GM19452 (cell line): ENCODE measurements around the gene SYVN1.
A peak's percentile ranks its signal among the peaks of the same experiment; 100 is the strongest.
"Not testable (repeated sequence)": the region's sequence is repeated elsewhere in the genome, so short reads cannot be mapped to it uniquely, and the experiment has no call there.

Source experiments
- ATAC-seq: cut with Tn5 transposase; IDR thresholded peaks from one replicate; pipeline ENCODE4 v1.9.1; 2021; ENCODE audit not compliant: unreplicated experiment

Gene SYVN1

GRCh38 chr11:65134240-65134951 is at the start of gene SYVN1:
Gene SYVN1 (minus strand): TSS chr11:65134519. CDS start chr11:65133601, 918 bp downstream.
- peak; percentile 50 for ATAC-seq

- no peak for ATAC-seq
Measured at GRCh38 chr11:65183201-65183891, 49.0 kb upstream of the SYVN1 start.

- ATAC-seq, result no peak
Measured at GRCh38 chr11:65182258-65183170, 48.2 kb upstream of the SYVN1 start.

GRCh38 chr11:65181569-65182257 is 47.4 kb upstream of the SYVN1 start, which contains the start of gene CAPN1:
Gene CAPN1 (plus strand): TSS chr11:65181928. CDS start chr11:65182702, 774 bp downstream.
- peak; percentile 21 for ATAC-seq

DNA sequence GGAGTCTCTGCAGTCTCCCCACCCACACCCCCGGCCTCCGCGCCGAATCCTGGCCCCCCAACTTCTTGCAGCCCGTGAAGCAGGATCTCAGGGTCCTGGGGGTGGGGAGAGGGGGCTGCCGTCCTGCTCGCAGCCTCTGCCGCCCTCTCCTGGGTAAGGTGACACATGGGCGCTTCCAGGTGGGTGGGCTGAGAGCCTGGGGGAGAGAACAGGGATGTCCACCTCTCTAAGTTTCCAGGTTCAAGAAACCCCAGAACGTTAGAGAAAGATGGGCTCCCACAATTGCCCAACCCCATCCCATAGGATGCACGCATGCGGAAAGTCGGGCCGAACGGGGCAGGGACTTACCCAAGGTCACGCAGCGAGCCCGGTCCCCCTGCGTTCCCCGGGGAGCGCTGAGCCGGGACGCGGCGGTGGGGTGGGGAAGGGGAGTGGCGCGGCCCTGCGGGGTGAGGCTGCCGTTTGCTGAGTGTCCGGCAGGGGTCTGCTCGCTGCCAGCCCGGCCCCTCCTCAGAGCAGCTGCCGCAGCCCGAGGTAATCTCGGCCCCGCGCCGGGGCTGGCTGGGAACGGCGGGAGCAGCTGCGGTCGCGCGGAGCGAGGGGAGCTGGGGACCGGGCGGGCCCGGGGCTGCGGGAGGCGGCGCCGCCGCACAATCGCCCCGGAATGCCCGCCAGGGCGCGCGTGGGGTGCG is 46.7 kb upstream of the SYVN1 start:
- ATAC-seq, result peak; percentile 68

GRCh38 chr11:65174571-65175010 is 40.3 kb upstream of the SYVN1 start:
- ATAC-seq, result not testable (repeated sequence)

DNA sequence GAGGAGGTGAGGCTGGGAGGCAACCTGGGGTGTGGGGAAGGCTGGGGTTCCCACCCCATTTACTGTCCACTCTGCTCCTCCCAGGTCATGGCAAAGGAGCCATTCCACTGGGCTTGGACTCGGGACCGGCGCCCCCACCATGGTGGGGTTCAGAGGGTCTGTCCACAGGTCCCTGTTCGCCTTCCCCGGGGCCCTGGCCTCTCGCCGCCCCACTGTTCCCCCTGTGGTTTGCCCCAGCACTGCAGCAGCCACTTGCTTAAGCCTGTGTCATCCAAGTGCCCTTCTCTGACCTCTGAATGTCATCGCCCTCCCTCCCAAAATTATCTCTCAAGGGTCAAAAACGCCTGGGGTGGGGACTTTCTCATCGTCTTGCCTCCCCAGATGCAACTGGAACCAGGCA is 38.3 kb upstream of the SYVN1 start:
- no peak for ATAC-seq

- ATAC-seq, result no peak
Measured at GRCh38 chr11:65170058-65170534, 35.8 kb upstream of the SYVN1 start, which contains the start of gene SPDYC. Gene SPDYC (plus strand): TSS chr11:65170233. CDS start chr11:65171358, 1,125 bp downstream.

DNA sequence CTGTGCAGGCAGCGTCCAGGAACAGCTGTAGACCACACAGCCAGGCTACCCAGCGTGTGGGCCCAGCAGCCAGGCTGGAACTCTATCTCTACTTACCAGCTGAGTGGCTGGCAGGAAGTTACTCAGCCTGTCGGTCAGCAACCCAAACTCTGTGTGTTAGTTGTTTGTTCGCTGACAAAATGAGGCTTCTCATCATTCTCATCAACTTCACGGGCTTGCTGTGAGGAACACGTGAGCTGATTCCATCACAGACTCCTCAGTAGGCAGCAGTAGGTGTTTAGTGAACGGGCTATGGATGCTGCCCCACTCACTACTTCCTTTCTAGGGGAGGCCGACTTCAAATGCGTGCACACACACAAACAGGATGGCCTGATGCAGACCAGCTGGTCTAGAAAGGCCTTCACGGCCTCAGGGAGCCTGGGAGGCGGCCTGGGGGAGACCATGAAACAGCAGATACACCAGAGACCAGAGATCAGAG is 34.9 kb upstream of the SYVN1 start:
- ATAC-seq, result no peak

DNA sequence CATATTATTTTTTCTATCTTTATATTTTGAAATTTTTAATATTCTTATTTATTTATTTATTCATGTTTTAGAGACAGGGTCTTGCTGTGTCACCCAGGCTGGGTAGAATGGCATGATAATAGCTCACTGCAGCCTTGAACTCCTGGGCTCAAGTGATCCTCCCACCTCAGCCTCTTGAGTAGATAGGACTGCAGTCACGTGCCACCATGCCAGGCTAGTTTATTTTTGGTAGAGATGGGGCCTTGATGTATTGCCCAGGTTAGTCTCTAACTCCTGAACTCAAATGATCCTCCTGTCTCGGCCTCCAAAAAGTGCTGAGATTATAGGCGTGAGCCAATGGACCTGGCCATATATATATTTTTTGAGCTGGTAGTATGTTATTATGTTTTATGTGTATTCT is 33.3 kb upstream of the SYVN1 start:
- ATAC-seq, result no peak

DNA sequence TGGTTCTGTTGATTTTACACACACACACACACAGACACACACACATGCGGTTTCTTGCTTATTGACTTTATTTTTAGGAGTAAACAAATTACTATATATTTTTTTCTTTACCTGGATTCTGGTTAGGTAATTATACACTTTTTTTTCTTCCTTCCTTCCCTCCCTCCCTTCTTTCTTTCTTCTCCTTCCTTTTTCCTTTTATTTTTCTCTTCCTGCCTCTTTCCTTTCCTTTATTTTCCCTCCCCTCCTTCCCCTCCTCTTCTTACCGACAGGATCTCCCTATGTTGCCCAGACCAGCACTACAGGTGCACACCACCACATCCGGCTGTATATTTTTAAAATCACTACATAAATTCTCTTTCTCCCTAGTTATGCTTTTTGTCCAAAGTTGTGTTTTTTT is 32.6 kb upstream of the SYVN1 start:
- no peak for ATAC-seq

GRCh38 chr11:65165410-65166317 is 31.3 kb upstream of the SYVN1 start:
- ATAC-seq, result no peak

- no peak for ATAC-seq
Measured at GRCh38 chr11:65163684-65164083, 29.4 kb upstream of the SYVN1 start.

DNA sequence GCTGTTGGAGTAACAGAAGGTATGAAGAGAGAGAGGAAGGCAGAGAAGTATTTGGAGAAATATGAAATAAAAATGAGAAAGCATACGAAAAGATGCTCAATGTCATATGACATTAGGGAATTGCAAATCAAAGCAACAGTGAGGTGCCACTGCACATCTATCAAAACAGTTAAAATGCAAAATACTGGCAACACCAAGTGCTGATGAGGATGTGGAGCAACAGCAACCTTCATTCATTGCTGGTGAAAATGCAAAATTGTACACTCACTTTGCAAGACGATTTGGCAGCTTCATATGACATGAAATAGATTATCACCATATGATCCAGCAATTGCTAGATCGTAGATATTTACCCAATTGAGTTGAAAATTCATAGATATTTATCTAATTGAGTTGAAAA is 26.3 kb upstream of the SYVN1 start:
- ATAC-seq, result no peak

- no peak for ATAC-seq
Measured at GRCh38 chr11:65159012-65159411, 24.7 kb upstream of the SYVN1 start.

DNA sequence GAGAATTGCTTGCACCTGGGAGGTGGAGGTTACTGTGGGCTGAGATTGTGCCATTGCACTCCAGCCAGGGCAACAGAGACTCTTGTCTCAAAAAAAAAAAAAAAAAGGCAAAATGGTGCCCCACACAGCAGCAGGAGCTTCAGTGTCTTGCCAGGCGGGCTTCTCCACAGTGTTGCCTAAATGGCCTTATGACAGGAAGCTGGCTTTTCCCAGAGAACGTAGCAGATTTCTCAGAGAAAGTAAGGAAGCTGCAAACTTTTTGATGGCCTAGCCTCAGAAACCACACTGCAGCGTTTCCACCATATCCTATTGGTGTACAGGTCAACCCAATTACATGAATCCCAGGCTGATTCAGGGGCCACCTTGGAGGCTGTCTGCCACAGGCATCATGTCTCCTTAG is 23.0 kb upstream of the SYVN1 start:
- no peak for ATAC-seq

GRCh38 chr11:65156926-65157325 is 22.6 kb upstream of the SYVN1 start:
- no peak for ATAC-seq

GRCh38 chr11:65156256-65156655 is 21.9 kb upstream of the SYVN1 start:
- ATAC-seq, result no peak

- ATAC-seq, result no peak
Measured at GRCh38 chr11:65152122-65152521, 17.8 kb upstream of the SYVN1 start.
